Activated T-helper 1 cell treated with anti-CD3 and anti-CD28 coated beads, Interleukin-2, amount 50 U/mL, for 16 hours (primary cell): Measurements from ENCODE around the gene PKIB.
"Not testable (repeated sequence)": the region's sequence is repeated elsewhere in the genome, so short reads cannot be mapped to it uniquely, and the experiment has no call there.

ENCODE experiments used
- DNase-seq, 2 donors: peaks; one replicate each; pipeline ENCODE4 v3.0.0-alpha.2; 2020; ENCODE audit warnings: low read depth in 1 of 2, low spot score in 1 of 2

The PKIB gene

GRCh38 chr6:122740091-122740490, 129.9 kb downstream of the PKIB start:
- no peak for DNase-seq

DNA sequence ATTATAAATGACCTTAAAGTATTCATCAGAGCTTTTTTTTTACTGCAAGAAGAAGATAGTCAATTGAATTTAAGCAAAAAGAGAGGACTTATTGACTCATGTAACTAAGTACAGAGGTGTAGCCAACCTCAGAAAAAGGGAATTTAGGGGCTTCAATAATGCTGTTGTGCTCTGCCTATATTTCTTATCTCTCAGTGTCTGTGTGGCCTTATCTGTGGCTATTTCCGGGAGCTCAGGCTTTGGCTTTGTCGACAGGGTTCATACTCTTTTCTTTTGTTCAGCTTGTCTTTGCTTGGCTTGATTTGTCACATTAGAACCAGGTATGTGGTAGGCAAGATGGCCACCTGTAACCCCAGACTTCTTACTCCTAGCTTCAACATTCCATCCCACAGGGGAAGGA, 130.7 kb downstream of the PKIB start:
- no peak for DNase-seq

DNA sequence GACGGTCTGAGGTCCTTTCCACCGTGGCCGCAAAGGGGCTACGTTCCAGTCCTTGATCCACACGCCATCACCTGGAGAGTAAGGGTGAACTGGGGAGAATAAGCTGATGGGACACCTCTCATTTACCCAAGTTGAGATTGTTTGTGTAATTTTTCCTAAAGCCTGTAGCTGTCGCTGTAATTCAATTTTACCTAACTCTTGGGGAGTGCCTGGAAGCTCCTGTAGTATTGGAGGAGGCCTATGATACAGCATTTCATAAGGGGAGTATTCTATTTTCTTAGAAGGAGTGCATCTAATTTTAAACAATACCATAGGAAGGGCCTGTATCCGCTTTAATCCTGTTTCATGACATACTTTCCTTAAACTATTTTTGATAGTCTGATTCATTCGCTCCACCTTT, 134.0 kb downstream of the PKIB start:
- not testable (repeated sequence) for DNase-seq

DNA sequence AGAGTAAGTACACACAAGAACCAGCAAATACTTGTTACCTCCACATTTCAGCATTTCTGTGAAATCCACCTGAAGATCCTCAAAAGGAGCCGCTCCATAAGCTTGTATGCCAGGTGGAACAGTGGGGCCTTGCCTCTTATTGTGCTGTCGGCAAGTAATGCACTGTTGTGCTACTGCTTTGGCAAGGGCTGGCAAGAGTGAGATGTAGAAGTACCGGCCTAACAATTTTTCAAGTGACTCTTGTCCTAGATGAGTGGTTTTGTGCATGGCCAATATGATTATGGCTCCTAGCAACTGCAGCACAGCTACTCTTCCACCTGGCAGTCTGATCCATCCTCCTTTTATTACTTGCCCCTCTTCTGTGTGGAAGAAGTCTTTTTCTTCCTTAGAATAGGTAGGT, 134.7 kb downstream of the PKIB start:
- not testable (repeated sequence) for DNase-seq

DNA sequence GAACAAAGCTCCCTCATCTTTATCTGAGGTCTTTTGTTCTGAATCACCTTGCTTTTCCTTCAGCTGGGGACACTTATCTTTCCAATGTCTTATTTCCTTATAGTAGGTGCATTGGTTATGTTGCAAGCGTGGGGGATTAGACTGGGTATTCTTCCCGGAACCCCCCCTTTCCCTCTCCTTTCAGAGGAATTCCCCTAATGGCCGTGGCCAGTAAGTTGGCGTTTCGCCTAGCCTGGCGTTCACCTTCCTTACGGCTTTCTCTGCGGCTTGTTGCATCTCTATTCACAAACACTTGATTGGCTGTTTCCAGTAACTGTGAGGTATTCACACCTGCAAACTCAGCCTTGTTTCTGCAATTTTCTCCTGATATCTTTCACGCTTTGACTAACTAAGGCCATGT, 136.5 kb downstream of the PKIB start:
- no peak for DNase-seq

- no peak for DNase-seq
These were observed 137.4 kb downstream of the PKIB start for GRCh38 chr6:122747573-122747972.

DNA sequence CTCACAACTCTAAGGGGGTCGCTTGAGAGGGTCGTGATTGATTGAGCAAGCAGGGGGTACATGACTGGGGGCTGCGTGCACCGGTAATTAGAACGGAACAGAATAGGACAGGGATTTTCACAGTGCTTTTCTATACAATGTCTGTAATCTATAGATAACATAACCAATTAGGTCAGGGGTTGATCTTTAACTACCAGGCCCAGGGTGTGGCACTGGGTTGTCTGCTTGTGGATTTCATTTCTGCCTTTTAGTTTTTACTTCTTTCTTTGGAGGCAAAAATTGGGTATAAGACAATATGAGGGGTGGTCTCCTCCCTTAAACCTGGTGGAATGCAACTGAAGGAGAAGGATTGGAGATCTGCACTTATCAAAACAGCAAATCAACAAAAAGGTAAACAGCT, 138.7 kb downstream of the PKIB start:
- not testable (repeated sequence) for DNase-seq

DNA sequence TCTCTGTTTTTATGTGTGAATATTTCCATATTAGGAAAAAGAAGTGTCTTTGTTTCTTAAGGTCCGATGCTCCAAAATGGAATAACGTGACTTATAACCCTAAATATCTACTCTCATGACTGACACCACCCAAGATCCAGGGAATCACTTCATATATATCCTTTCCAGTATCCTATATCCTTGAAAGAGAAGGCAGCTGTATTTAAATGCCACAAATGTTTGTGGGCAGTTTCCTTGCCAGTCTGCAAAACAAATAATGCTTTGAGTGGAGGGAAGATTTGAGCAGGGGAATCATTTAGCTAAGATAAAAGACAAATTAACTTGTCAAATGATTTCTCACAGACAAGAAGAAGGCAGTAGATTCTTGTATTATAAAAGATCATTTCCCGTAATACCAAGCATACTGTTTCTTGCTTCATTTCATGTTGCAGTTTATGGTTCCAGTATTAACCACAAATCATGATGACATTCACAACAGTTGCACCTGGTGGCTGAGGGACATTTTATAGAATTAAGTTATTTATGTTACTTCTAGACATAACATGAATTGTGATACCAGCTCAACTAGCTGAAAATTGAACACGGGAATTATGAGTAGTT, 139.3 kb downstream of the PKIB start:
- DNase-seq: no peak

DNA sequence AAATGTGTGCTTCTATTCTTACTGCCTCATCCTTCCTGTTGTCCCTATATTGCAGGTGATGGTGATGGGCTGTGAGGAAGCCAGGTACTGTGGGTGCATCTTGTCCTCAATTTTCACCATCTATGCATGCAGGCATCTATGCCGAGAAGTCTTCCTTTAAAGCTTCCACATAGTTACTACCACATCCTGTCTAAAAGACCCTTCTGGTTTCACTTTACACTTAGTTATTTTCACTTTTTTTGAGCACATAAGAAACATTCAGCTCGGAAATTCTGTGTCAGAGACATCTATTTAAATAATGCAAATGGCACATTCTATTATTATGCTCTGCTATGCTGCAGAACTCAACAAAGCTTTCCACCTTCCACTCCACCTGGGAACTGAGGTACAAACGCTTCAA, 141.1 kb downstream of the PKIB start:
- no peak for DNase-seq

DNA sequence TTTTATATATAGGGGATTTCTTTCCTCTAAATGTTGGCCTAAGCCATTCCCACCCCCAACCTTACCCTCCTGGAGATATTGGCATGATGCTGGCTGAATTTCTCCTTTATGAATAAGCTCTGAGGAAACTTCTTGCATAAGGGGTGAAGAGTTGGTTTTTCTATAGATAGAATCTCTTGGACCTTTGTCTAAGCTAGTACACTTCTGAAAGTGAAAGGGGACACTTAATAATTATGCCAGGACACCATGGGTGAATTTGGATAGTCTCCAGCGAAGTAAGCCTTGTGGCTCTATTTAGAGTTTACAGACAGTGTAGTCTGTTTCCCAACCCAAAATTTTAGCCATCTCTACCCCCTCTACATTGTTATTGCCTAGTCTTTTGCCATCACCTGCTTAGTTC, 142.3 kb downstream of the PKIB start:
- no peak for DNase-seq

DNA sequence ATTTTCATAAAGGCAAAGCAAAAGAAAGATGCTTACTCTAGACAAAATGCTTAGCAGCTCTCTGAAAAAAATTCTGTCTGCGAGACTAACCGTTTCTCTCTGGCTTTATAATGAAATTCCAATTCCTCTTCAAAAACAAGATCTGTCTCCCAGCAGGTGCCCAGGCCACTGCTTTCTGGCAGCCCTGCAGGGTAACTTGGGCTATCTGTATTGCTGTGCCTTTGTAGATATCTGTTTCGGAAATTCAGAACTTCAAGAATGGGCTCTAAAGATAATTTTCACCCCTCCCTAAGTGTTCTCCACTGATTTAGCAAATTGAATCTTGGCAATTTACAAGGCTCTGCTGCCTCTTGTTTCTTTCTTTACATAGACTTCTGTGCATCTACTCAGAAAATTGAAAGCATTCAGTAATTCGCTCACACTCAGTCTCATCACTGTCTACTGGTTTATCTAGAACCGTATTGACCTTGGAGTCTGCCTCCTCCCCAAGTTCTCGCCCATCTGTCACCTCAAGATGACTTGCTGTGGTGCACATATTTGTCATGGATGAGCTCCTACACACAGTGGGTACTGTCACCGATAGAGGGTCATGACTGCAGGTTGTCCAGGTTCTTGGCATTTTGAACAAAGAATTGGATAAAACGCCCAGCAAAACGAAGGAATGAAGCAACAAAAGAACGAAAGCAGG, 142.9 kb downstream of the PKIB start:
- DNase-seq: no peak

GRCh38 chr6:122753688-122754056, 143.5 kb downstream of the PKIB start:
- no peak for DNase-seq

DNA sequence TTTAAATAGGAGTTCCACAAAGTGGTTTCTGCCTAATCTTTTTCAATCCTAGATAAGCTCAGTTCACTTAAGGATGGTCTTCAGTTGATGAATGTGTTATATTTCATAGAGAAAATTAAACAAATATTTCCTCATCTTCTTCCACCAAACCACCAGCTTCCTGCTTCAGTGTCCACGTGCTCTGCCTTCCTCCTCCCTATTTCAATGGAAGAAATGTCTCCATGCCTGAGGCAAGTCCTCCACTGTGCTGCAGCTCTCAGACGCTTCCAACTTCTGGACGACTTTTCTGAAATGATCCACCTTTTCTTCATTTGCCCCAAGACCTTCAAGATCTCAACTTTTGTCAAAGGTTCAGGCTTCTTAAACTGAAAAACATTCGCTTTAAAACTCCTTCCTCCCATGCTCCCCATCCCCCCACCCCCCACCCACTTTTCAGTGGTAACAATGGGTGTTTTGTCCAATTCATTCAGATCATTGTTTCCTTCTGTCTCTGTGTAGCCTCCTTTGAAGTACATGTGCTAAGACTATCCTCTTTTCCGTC, 144.1 kb downstream of the PKIB start:
- DNase-seq: no peak

DNA sequence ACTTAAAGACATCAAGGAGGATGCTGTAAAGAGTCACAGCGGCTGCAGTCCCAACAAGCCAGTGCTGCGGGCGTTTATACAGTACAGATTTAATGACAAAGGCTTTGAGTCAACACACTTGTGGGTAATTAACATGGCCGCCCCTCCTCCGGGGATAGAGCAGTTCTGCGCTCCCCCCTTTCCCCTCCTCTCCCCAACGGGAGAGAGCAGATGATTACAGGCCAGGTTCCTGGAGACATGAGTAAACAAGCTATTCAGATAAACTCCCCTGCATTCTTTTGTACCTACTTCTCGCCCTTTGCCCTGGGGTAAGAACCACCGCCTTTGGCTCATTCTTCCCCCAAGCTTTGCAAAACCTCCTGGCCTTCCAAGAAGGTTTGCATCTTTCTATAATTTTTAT, 145.7 kb downstream of the PKIB start:
- no peak for DNase-seq

DNA sequence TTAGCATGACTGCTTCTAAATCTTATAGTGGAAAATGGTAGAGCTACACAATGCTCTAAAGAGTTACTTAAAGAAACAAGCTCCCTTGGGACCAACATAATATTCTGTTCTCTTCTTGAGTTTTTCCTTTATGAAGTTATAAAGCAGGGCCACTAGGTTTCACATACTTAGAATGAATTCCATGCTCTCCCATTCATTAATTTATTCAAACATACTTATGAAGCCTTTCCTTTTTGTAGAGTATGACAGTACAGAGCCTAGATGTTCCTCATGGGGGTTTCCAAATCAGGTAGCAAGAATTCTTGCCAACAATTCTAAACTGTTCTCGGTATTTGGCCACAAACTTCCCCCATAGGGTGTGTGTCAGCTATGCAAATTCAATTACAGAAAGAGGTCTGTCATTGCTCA, 148.7 kb downstream of the PKIB start:
- no peak for DNase-seq

DNA sequence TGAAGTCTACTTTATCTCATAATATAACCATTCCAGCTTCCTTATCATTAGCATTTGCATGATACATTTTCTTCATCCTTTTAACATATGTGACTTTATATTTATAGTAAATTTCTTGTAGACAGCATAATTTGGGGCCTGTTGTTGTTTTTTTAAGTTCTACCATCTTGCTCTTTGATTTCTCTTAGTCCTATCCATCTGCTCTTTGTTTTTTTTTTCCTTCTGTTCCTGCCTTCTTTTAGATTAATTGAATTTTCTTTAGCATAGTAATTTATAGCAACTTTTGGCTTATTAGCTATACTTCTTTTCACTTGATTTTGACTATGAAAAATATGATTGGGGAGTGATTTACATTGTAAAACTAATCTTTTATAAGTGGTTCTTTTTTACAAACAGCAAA, 150.1 kb downstream of the PKIB start:
- DNase-seq: no peak

- DNase-seq: no peak
These were observed 156.1 kb downstream of the PKIB start for GRCh38 chr6:122766256-122766655.

DNA sequence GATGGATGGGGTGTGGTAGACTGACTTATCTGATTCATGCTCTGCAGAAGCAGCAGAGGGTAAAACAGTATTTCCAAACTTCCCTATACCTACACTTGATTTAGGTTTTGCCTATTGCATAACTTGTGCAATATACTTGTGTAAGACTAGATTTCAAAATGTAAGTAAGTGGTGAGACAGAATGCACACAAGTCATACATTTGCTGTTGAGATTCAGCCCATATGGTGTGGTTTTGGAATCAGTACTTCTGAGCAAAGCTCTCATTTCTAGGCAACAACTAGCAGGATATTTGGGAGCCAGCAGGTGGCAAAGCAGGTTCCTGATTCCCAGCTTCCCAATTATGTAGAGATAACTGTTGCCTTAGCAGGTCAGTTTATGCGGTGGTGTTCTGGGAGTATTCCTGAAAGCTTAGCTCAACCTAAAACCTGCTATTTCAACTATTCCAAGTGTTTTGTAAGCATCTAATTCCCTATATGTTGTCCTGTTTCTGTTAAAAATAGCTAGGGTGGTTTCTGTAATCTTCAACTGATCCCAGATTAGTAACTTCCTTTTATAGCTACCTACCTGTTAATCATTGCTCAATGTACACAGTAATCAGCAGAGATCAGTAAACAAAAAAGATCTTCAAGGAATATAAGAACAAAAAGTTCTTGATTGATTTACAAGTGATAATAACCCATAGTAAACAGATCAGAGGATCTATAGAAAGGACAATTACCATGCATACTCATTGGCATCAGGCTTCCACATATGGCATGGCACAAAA, 160.8 kb downstream of the PKIB start:
- no peak for DNase-seq

- no peak for DNase-seq
These were observed 162.7 kb downstream of the PKIB start for GRCh38 chr6:122772724-122773415.
